HepG2 (cell line): ENCODE data around the gene MMP17. TPM values are rescaled to one million over a fixed set of nuclear protein-coding genes. Genes with fewer than 3 reads are reported as not detected.

Experiments used
- ATAC-seq: fragments of 200-7000 bp; cut with Tn5 transposase; 3 replicates; pipeline ENCODE4 v1.9.1; 2020; ENCODE audit warnings: mild to moderate bottlenecking, moderate library complexity
- BruUV-seq: library from RNA; stranded (reverse); fragments of 400-500 nt; replicated peaks from 2 replicates; lab custom pipeline; 2021; lab: Mats Ljungman, UMichigan
- CTCF ChIA-PET: fragments of 300-600 bp; formaldehyde crosslinking; extraction: SDS; loops from one replicate; lab custom pipeline; 2021; ENCODE audit warnings: low total read pairs, inconsistent platforms, low intra/inter-chr PET ratio; lab: Yijun Ruan, JAX
- POLR2A ChIA-PET: fragments of 350-600 bp; sonication (Branson Sonifier 250); formaldehyde crosslinking; loops from one replicate; lab custom pipeline; 2020; ENCODE audit warnings: antibody characterized with exemption, inconsistent platforms; lab: Yijun Ruan, JAX
- DNase-seq: peaks from one replicate; pipeline ENCODE4 v3.0.0-alpha.2; 2015; ENCODE audit warnings: low spot score
- FAIRE-seq: peaks from 3 replicates; lab custom pipeline; 2011; peaks lifted over from hg19 to GRCh38; lab: Jason Lieb, UNC
- H2AFZ ChIP-seq: one replicate; pipeline ENCODE4 v1.6.1; 2011; ENCODE audit warnings: low read length, inconsistent platforms
- H3K27ac ChIP-seq: fragments of 300-600 bp; 3 replicates; pipeline ENCODE4 v1.8.0; 2011; ENCODE audit warnings: mixed run types, mild to moderate bottlenecking, mixed read lengths, low read length, inconsistent platforms; ENCODE audit not compliant: insufficient read depth; ENCODE audit errors: extremely low read length
- H3K27me3 ChIP-seq, 2 experiments: fragments of 200-600 bp in 1 of 2; 2 replicates in 1 of 2; 3 replicates in 1 of 2; pipeline versions ENCODE4 v1.6.0 to v1.8.0; 2011; ENCODE audit warnings: low read length in 2 of 2, mild to moderate bottlenecking in 2 of 2, moderate library complexity in 2 of 2, inconsistent platforms in 1 of 2; ENCODE audit not compliant: insufficient read depth in 2 of 2, control insufficient read depth in 1 of 2
- H3K36me3 ChIP-seq, 2 experiments: fragments of 200-600 bp in 1 of 2; replicated peaks in 1 of 2; 2 replicates in 1 of 2; 3 replicates in 1 of 2; pipeline versions ENCODE4 v1.5.1 to v1.8.0; 2011; ENCODE audit warnings: low read length in 2 of 2, inconsistent platforms in 1 of 2; ENCODE audit not compliant: insufficient read depth in 2 of 2, control insufficient read depth in 1 of 2
- H3K4me1 ChIP-seq: 2 replicates; pipeline ENCODE4 v1.5.1; 2012; ENCODE audit warnings: low read length, inconsistent platforms; ENCODE audit not compliant: insufficient read depth
- H3K4me2 ChIP-seq: 2 replicates; pipeline ENCODE4 v1.6.0; 2011; ENCODE audit warnings: low read depth, low read length, inconsistent platforms
- H3K4me3 ChIP-seq, 3 experiments: fragments of 200-600 bp in 1 of 3; sonication (generic), shearing (Covaris generic) in 1 of 3; replicated peaks in 1 of 3; 2 replicates each; pipeline ENCODE4 v1.5.1; 2011 to 2016; ENCODE audit warnings: low read length in 3 of 3, inconsistent platforms in 2 of 3, low read depth in 2 of 3, mild to moderate bottlenecking in 2 of 3, control low read depth in 1 of 3, mixed read lengths in 1 of 3; ENCODE audit not compliant: insufficient read depth in 1 of 3
- H3K79me2 ChIP-seq: one replicate; pipeline ENCODE4 v1.6.1; 2011; ENCODE audit warnings: low read length, inconsistent platforms; ENCODE audit not compliant: insufficient read depth
- H3K9ac ChIP-seq: 2 replicates; pipeline ENCODE4 v1.6.0; 2011; ENCODE audit warnings: mild to moderate bottlenecking, low read depth, low read length, inconsistent platforms; ENCODE audit not compliant: insufficient read depth
- H3K9me3 ChIP-seq: 2 replicates; pipeline ENCODE4 v1.5.1; 2012; ENCODE audit warnings: mild to moderate bottlenecking, low read length
- H4K20me1 ChIP-seq: 2 replicates; pipeline ENCODE4 v1.6.0; 2011; ENCODE audit warnings: inconsistent platforms, mild to moderate bottlenecking, low read length, moderate library complexity; ENCODE audit not compliant: insufficient read depth
- FLYWCH1 ChIP-seq: sonication (generic); formaldehyde crosslinking; IDR thresholded peaks from 2 replicates; pipeline ENCODE4 v1.8.1; 2023; ENCODE audit warnings: mild to moderate bottlenecking, missing genetic modification reagents
- FOSL2 ChIP-seq: sonication (generic); formaldehyde crosslinking; IDR thresholded peaks from 2 replicates; pipeline ENCODE4 v1.4.0; 2020; ENCODE audit warnings: missing genetic modification reagents
- JUN ChIP-seq: sonication (generic); formaldehyde crosslinking; IDR thresholded peaks from 2 replicates; pipeline ENCODE4 v1.4.0; 2020; ENCODE audit warnings: mild to moderate bottlenecking, missing genetic modification reagents
- SOX5 ChIP-seq: IDR thresholded peaks from 2 replicates; pipeline ENCODE4 v1.6.1; 2016; ENCODE audit warnings: borderline replicate concordance
- TEAD3 ChIP-seq: optimal IDR thresholded peaks from 2 replicates; pipeline ENCODE3; 2016; ENCODE audit warnings: borderline replicate concordance
- ZKSCAN5 ChIP-seq: sonication (generic); formaldehyde crosslinking; IDR thresholded peaks from 2 replicates; pipeline ENCODE4 v1.5.1; 2020; ENCODE audit warnings: mild to moderate bottlenecking, missing genetic modification reagents
- ZNF263 ChIP-seq: sonication (generic); formaldehyde crosslinking; IDR thresholded peaks from 2 replicates; pipeline ENCODE4 v1.4.0; 2020; ENCODE audit warnings: missing genetic modification reagents
- ZNF33B ChIP-seq: sonication (generic); formaldehyde crosslinking; IDR thresholded peaks from 2 replicates; pipeline ENCODE4 v1.5.1; 2020; ENCODE audit warnings: mild to moderate bottlenecking, missing genetic modification reagents
- ZNF501 ChIP-seq: sonication (generic); formaldehyde crosslinking; IDR thresholded peaks from 2 replicates; pipeline ENCODE4 v1.5.1; 2020; ENCODE audit warnings: mild to moderate bottlenecking, moderate library complexity, missing genetic modification reagents
- ZNF556 ChIP-seq: sonication (generic); formaldehyde crosslinking; IDR thresholded peaks from 2 replicates; pipeline ENCODE4 v1.4.0; 2020; ENCODE audit warnings: mild to moderate bottlenecking, missing genetic modification reagents, borderline replicate concordance
- WGBS: methylation state at CpG from one replicate; pipeline ENCODE4 v1.1.6; 2017; ENCODE audit warnings: low lambda C conversion rate; 5-methylcytosine and 5-hydroxymethylcytosine counted together
- in situ Hi-C: cut with HindIII; loops from 2 replicates; pipeline ENCODE4 v1.10.0; 2017; ENCODE audit warnings: low pct_unique_long_range_greater_than_20kb; ENCODE audit not compliant: extremely low pct_ligation_motif_present
- intact Hi-C: fragments of 100-400 bp; cut with micrococcal nuclease; formaldehyde crosslinking; loops from one replicate; pipeline ENCODE4 v1.10.0; 2022; ENCODE audit not compliant: unreplicated experiment
- polyA plus RNA-seq, 8 experiments: library from polyadenylated mRNA; depleted of rRNA in 3 of 8; stranded (reverse) in 7 of 8; unstranded in 1 of 8; fragments of >200 nt; fragmentation: Illumina TruSeq in 4 of 8; extraction: Trizol in 4 of 8; gene quantifications; 2 replicates each; pipeline versions ENCODE4 v1.2.1 to v1.2.3, GENCODE V29; 2011 to 2016; ENCODE audit warnings: low read depth in 4 of 8, missing spikeins in 1 of 8, mixed read lengths in 1 of 8; ENCODE audit not compliant: insufficient read depth in 1 of 8
- total RNA-seq, 5 experiments: library from RNA; depleted of rRNA; stranded (reverse); fragments of >200 nt; fragmentation: Illumina TruSeq; extraction: Trizol; gene quantifications; 2 replicates each; pipeline ENCODE4 v1.2.3, GENCODE V29; 2016; ENCODE audit warnings: low read depth in 1 of 5
- TF ChIP-seq, protein P1 (sequence below): sonication (generic); formaldehyde crosslinking; IDR thresholded peaks from 2 replicates; pipeline ENCODE4 v1.4.0; 2020; ENCODE audit warnings: mild to moderate bottlenecking, missing genetic modification reagents
- TF ChIP-seq, protein P2 (sequence below): sonication (generic); formaldehyde crosslinking; IDR thresholded peaks from 2 replicates; pipeline ENCODE4 v1.5.1; 2020; ENCODE audit warnings: mild to moderate bottlenecking, missing genetic modification reagents, moderate library complexity
- TF ChIP-seq, protein P3 (sequence below): sonication (generic); formaldehyde crosslinking; IDR thresholded peaks from 2 replicates; pipeline ENCODE4 v1.4.0; 2020; ENCODE audit warnings: missing genetic modification reagents

The MMP17 gene
- total and polyA plus RNA-seq, 2 of the 13 experiments (the other 11 are each of a cell fraction or from before 2014, with no cell fraction given), result 0.55 to 0.80 TPM

DNA sequence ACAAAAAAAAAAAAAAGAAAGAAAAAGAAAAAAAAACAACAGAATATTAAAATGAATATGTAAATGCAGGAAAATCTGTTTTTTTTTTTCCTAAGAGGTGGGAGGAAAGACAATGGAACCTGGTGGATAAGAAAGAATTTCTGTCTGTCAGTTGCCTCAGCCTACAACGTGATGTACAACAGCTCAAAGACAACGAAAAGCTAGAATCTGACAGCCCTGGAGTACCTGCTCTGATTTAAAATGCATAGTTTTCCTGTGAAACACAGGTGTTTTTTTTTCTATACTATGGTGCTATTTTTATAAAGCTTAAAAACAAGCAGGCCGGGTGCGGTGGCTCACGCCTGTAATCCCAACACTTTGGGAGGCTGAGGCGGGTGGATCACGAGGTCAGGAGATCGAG lies 36.3 kb downstream of the MMP17 start (continued):
- no peak for TF ChIP-seq ZKSCAN5 (CRISPR knock-in tag)

- CTCF ChIA-PET, result no interaction called here
- POLR2A ChIA-PET, result interaction anchor here (0.7 kb wide), 1 partner anchor 14 kb away, joined by 6 read pairs; no protein-coding TSS in a partner anchor
- Histone ChIP-seq H3K4me3 (no peak overlapping the region), H3K4me1 (peaks cover 42% of the 10 kb centered on the region), H3K4me2 (no peak overlapping the region), H3K27ac (no peak overlapping the region), H3K9me3 (no peaks in the 10 kb centered on the region), H3K27me3 (peaks cover 3 to 6% of the 10 kb centered on the region in 2 experiments; a peak in 3 of 5 replicates), H4K20me1 (no peaks in the 10 kb centered on the region), H3K79me2 (no peaks in the 10 kb centered on the region), H2AFZ (no peak overlapping the region), H3K9ac (no peak overlapping the region), H3K36me3 (no peaks in the 10 kb centered on the region)
- no TSS peak for BruUV-seq
- no peak for DNase-seq
- in situ Hi-C loops, result no loop called here
- WGBS, result 40% methylated on average over 20 of the region's 20 CpGs
- intact Hi-C loops, result no loop called here
- FAIRE-seq, result no peak
- no peak for ATAC-seq
- TF ChIP-seq FLYWCH1 (no peak), SOX5 (CRISPR knock-in tag) (no peak), ZNF501 (CRISPR knock-in tag) (no peak), ZNF33B (CRISPR knock-in tag) (no peak), ZNF263 (CRISPR knock-in tag) (0 out of 2 replicates have a peak, but pooled peaks have one; percentile 35), FOSL2 (CRISPR knock-in tag) (peak; percentile 88), TEAD3 (CRISPR knock-in tag) (peak; percentile 24), ZNF556 (no peak), JUN (CRISPR knock-in tag) (no peak)
- TF ChIP-seq, protein P1, sequence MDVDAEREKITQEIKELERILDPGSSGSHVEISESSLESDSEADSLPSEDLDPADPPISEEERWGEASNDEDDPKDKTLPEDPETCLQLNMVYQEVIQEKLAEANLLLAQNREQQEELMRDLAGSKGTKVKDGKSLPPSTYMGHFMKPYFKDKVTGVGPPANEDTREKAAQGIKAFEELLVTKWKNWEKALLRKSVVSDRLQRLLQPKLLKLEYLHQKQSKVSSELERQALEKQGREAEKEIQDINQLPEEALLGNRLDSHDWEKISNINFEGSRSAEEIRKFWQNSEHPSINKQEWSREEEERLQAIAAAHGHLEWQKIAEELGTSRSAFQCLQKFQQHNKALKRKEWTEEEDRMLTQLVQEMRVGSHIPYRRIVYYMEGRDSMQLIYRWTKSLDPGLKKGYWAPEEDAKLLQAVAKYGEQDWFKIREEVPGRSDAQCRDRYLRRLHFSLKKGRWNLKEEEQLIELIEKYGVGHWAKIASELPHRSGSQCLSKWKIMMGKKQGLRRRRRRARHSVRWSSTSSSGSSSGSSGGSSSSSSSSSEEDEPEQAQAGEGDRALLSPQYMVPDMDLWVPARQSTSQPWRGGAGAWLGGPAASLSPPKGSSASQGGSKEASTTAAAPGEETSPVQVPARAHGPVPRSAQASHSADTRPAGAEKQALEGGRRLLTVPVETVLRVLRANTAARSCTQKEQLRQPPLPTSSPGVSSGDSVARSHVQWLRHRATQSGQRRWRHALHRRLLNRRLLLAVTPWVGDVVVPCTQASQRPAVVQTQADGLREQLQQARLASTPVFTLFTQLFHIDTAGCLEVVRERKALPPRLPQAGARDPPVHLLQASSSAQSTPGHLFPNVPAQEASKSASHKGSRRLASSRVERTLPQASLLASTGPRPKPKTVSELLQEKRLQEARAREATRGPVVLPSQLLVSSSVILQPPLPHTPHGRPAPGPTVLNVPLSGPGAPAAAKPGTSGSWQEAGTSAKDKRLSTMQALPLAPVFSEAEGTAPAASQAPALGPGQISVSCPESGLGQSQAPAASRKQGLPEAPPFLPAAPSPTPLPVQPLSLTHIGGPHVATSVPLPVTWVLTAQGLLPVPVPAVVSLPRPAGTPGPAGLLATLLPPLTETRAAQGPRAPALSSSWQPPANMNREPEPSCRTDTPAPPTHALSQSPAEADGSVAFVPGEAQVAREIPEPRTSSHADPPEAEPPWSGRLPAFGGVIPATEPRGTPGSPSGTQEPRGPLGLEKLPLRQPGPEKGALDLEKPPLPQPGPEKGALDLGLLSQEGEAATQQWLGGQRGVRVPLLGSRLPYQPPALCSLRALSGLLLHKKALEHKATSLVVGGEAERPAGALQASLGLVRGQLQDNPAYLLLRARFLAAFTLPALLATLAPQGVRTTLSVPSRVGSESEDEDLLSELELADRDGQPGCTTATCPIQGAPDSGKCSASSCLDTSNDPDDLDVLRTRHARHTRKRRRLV (CRISPR knock-in tag), result no peak
- TF ChIP-seq, protein P2, sequence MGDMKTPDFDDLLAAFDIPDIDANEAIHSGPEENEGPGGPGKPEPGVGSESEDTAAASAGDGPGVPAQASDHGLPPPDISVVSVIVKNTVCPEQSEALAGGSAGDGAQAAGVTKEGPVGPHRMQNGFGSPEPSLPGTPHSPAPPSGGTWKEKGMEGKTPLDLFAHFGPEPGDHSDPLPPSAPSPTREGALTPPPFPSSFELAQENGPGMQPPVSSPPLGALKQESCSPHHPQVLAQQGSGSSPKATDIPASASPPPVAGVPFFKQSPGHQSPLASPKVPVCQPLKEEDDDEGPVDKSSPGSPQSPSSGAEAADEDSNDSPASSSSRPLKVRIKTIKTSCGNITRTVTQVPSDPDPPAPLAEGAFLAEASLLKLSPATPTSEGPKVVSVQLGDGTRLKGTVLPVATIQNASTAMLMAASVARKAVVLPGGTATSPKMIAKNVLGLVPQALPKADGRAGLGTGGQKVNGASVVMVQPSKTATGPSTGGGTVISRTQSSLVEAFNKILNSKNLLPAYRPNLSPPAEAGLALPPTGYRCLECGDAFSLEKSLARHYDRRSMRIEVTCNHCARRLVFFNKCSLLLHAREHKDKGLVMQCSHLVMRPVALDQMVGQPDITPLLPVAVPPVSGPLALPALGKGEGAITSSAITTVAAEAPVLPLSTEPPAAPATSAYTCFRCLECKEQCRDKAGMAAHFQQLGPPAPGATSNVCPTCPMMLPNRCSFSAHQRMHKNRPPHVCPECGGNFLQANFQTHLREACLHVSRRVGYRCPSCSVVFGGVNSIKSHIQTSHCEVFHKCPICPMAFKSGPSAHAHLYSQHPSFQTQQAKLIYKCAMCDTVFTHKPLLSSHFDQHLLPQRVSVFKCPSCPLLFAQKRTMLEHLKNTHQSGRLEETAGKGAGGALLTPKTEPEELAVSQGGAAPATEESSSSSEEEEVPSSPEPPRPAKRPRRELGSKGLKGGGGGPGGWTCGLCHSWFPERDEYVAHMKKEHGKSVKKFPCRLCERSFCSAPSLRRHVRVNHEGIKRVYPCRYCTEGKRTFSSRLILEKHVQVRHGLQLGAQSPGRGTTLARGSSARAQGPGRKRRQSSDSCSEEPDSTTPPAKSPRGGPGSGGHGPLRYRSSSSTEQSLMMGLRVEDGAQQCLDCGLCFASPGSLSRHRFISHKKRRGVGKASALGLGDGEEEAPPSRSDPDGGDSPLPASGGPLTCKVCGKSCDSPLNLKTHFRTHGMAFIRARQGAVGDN (CRISPR knock-in tag), result no peak
- TF ChIP-seq, protein P3, sequence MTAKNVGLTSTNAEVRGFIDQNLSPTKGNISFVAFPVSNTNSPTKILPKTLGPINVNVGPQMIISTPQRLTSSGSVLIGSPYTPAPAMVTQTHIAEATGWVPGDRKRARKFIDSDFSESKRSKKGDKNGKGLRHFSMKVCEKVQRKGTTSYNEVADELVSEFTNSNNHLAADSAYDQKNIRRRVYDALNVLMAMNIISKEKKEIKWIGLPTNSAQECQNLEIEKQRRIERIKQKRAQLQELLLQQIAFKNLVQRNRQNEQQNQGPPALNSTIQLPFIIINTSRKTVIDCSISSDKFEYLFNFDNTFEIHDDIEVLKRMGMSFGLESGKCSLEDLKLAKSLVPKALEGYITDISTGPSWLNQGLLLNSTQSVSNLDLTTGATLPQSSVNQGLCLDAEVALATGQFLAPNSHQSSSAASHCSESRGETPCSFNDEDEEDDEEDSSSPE (CRISPR knock-in tag), result no peak
Measured at GRCh38 chr12:131865180-131865875, 37.1 kb downstream of the MMP17 start.
